ENCODE measurements around the gene URB1. TPM values are rescaled to one million over a fixed set of nuclear protein-coding genes. Genes with fewer than 3 reads are reported as not detected.

Gene URB1
- total and polyA plus RNA-seq, 7 experiments from 2014 or later = 1.8 to 20.6 (median 15.3) TPM

- H3K27ac Mint-ChIP-seq = no peak overlapping the region
- peaks cover 0 to 3% (median 0%) of the 10 kb centered on the region in 5 donors for H3K27me3 Mint-ChIP-seq
- H3K4me3 ChIP-seq (ENCODE audit: low read length) = no peak overlapping the region
- CTCF ChIA-PET = no interaction called here
- no peaks in the 10 kb centered on the region for H3K9me3 Mint-ChIP-seq
- POLR2A ChIA-PET = no interaction called here
- H3K27me3 ChIP-seq (ENCODE audit: control insufficient read depth in 2 of 2, insufficient read depth in 2 of 2, low read length in 2 of 2) = no peaks in the 10 kb centered on the region
- no peak overlapping the region for H3K27ac ChIP-seq (ENCODE audit: low read depth, low read length)
- ATAC-seq (no peak), DNase-seq (no peak)
- H3K36me3 Mint-ChIP-seq = peaks cover 0 to 14% (median 7%) of the 10 kb centered on the region in 5 donors
- no peaks in the 10 kb centered on the region for H3K9me3 ChIP-seq (ENCODE audit: control insufficient read depth in 2 of 3, low read length in 3 of 3)
- H3K4me1 Mint-ChIP-seq = peaks cover 0 to 2% (median 0%) of the 10 kb centered on the region in 7 donors
- H3K4me3 Mint-ChIP-seq = no peak overlapping the region
- intact Hi-C loops (cut with micrococcal nuclease) = no loop called here
- no peaks in the 10 kb centered on the region for H3K4me1 ChIP-seq (ENCODE audit: control insufficient read depth in 2 of 2, insufficient read depth in 2 of 2, low read length in 2 of 2)
- H3K36me3 ChIP-seq (ENCODE audit: control insufficient read depth in 2 of 3, insufficient read depth in 3 of 3, low read length in 3 of 3) = peaks cover 0 to 4% (median 0%) of the 10 kb centered on the region in 3 experiments
These were observed 130.9 kb downstream of the URB1 start for GRCh38 chr21:32261929-32262328.

Other genes starting within 250 kb of the URB1 start
- 10 to 100 TPM in 1 of 5 experiments, 1 to 10 TPM in 4; 3.3 to 16.4 (median 8.4) TPM for gene MIS18A, start 114.0 kb downstream of the URB1 start, total RNA-seq
- gene MIS18A, start 114.0 kb downstream of the URB1 start, polyA plus RNA-seq = 10 to 100 TPM; 11.9 to 13.8 TPM
- not detected for gene MRAP, start 94.2 kb downstream of the URB1 start, total RNA-seq
- gene MRAP, start 94.2 kb downstream of the URB1 start, polyA plus RNA-seq = not detected
- 10 to 100 TPM in 4 of 5 experiments, 1 to 10 TPM in 1; 2.6 to 16.3 (median 12.3) TPM for gene EVA1C, start 19.7 kb upstream of the URB1 start, total RNA-seq
- 10 to 100 TPM in 1 of 2 donors, 1 to 10 TPM in 1; 3.8 to 11.0 TPM for gene EVA1C, start 19.7 kb upstream of the URB1 start, polyA plus RNA-seq
- gene TCP10L, start 192.5 kb upstream of the URB1 start, total RNA-seq = 1 to 10 TPM in 1 of 5 experiments, under 1 TPM in 3, not detected in 1; 0.13 to 1.1 (median 0.54) TPM
- 1 to 10 TPM in 1 of 2 donors, under 1 TPM in 1; 0.28 to 1.4 TPM for gene TCP10L, start 192.5 kb upstream of the URB1 start, polyA plus RNA-seq
- 10 to 100 TPM; 16.8 to 34.5 (median 31.3) TPM for gene CFAP298, start 219.4 kb upstream of the URB1 start, total RNA-seq
- 10 to 100 TPM; 52.2 to 64.3 TPM for gene CFAP298, start 219.4 kb upstream of the URB1 start, polyA plus RNA-seq